ENCODE results near the gene GNG4.

DNA sequence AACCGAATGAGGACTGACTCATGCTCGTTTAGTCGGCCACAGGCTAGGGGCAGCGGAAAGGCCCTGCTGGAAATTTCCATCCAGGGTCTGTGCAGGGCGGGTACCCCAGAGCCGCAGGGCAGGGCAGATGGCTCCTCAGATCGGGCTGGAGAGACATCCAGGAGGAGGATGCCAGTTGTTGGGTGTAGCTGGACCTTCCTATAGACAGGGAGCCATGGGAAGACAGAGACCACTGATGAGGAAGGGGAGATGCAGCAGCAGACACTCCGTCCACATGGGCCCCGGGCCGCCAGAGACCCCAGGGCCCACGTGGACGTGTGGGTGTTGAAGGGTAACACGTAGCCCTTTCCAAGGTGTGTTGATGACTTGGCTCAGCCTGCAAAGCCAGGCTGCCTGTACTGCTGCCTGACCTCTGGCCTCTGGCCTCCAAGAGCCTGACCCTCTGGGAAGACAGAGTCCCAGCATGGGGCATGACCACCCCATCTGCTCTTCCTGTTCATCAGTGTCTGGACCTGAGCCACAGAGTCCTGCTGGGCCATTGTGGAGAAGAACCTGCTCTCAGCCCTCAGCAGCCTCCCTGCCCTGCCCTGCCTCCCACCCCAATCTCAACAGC is 4.8 kb downstream of the GNG4 start:
- TF ChIP-seq NRF1 (conservative IDR thresholded peaks at IDR 0.05; ENCODE audit: low read depth, low read length) (no peak), POLR2A (IDR thresholded peaks at IDR 0.05; ENCODE audit: low read depth, low read length) (no peak), SREBF1 (IDR thresholded peaks at IDR 0.05; ENCODE audit: low read length) (no peak), FOXM1 (IDR thresholded peaks at IDR 0.05; ENCODE audit: low read depth, low read length) (no peak), ZNF274 (IDR thresholded peaks at IDR 0.05; ENCODE audit: insufficient read depth, insufficient read length) (no peak), CTCF (IDR thresholded peaks at IDR 0.05 in 2 of 3, conservative IDR thresholded peaks at IDR 0.05 in 1 of 3; ENCODE audit: control insufficient read depth in 2 of 3, extremely low read depth in 1 of 3, insufficient read depth in 1 of 3, low read depth in 3 of 3, low read length in 3 of 3) (no peak), MLLT1 (IDR thresholded peaks at IDR 0.05) (no peak), TAF1 (IDR thresholded peaks at IDR 0.05; ENCODE audit: borderline replicate concordance, low read depth, low read length) (no peak), NFYB (IDR thresholded peaks at IDR 0.05; ENCODE audit: insufficient read depth, low read depth, low read length) (no peak)
- TF ChIP-seq, protein P1, sequence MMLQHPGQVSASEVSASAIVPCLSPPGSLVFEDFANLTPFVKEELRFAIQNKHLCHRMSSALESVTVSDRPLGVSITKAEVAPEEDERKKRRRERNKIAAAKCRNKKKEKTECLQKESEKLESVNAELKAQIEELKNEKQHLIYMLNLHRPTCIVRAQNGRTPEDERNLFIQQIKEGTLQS (IDR thresholded peaks at IDR 0.05; ENCODE audit: borderline replicate concordance, extremely low read depth, low read depth, low read length) = no peak
